Measurements from ENCODE around the gene MANEA.

- TF ChIP-seq CTCF (IDR thresholded peaks at IDR 0.05) (no peak), ZFX (IDR thresholded peaks at IDR 0.05; ENCODE audit: borderline replicate concordance) (no peak)
Measured at GRCh38 chr6:95601133-95601532, 23.8 kb downstream of the MANEA start.
